Nephron progenitor cell (in vitro differentiated cells): ENCODE data around the gene ITM2B.

Experiments used
- DNase-seq: peaks from one replicate; pipeline ENCODE4 v3.0.0; 2021
- H3K27ac Mint-ChIP-seq: 2 replicates; pipeline ENCODE4 v1.8.0; 2021; ENCODE audit warnings: mild to moderate bottlenecking, moderate library complexity, mixed read lengths
- H3K27me3 Mint-ChIP-seq: 2 replicates; pipeline ENCODE4 v1.8.0; 2021; ENCODE audit warnings: mild to moderate bottlenecking, low read depth, mixed read lengths; ENCODE audit not compliant: poor library complexity
- H3K36me3 Mint-ChIP-seq: 2 replicates; pipeline ENCODE4 v1.8.0; 2021; ENCODE audit warnings: low read depth, mixed read lengths
- H3K4me1 Mint-ChIP-seq: 2 replicates; pipeline ENCODE4 v1.8.0; 2021; ENCODE audit warnings: mixed read lengths
- H3K4me3 Mint-ChIP-seq: 2 replicates; pipeline ENCODE4 v1.8.0; 2021; ENCODE audit warnings: mild to moderate bottlenecking, moderate library complexity, mixed read lengths
- H3K9me3 Mint-ChIP-seq: 2 replicates; pipeline ENCODE4 v1.8.0; 2021; ENCODE audit warnings: mild to moderate bottlenecking, moderate library complexity, mixed read lengths
- TF ChIP-seq, protein P1 (sequence below): fragments of 200-600 bp; sonication (generic); IDR thresholded peaks from 2 replicates; pipeline ENCODE4 v1.5.0; 2021; ENCODE audit warnings: antibody characterized with exemption

The ITM2B gene

DNA sequence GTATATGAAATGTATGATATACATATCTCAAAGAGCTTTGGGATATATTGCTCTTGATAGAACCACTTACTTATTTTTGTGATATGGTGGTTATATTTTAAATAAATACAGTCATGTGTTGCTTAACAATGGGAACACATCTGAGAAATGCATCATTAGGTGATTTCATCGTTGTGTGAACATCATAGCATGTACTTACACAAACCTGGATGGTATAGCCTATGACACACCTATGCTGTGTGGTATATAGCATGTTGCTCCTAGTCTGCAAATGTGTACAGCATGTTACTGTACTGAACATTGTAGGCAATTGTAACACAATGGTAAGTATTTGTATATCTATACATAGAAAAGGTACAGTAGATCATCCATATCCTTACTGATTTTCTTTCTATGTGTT lies 78.2 kb downstream of the ITM2B start:
- H3K4me1 Mint-ChIP-seq, result no peaks in the 10 kb centered on the region
- no peak overlapping the region for H3K4me3 Mint-ChIP-seq
- H3K27ac Mint-ChIP-seq, result no peak overlapping the region
- TF ChIP-seq, protein P1, sequence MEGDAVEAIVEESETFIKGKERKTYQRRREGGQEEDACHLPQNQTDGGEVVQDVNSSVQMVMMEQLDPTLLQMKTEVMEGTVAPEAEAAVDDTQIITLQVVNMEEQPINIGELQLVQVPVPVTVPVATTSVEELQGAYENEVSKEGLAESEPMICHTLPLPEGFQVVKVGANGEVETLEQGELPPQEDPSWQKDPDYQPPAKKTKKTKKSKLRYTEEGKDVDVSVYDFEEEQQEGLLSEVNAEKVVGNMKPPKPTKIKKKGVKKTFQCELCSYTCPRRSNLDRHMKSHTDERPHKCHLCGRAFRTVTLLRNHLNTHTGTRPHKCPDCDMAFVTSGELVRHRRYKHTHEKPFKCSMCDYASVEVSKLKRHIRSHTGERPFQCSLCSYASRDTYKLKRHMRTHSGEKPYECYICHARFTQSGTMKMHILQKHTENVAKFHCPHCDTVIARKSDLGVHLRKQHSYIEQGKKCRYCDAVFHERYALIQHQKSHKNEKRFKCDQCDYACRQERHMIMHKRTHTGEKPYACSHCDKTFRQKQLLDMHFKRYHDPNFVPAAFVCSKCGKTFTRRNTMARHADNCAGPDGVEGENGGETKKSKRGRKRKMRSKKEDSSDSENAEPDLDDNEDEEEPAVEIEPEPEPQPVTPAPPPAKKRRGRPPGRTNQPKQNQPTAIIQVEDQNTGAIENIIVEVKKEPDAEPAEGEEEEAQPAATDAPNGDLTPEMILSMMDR, result no peak
- DNase-seq, result no peak
- H3K9me3 Mint-ChIP-seq, result peaks cover 25% of the 10 kb centered on the region
- no peaks in the 10 kb centered on the region for H3K27me3 Mint-ChIP-seq
- peaks cover 49% of the 10 kb centered on the region for H3K36me3 Mint-ChIP-seq

DNA sequence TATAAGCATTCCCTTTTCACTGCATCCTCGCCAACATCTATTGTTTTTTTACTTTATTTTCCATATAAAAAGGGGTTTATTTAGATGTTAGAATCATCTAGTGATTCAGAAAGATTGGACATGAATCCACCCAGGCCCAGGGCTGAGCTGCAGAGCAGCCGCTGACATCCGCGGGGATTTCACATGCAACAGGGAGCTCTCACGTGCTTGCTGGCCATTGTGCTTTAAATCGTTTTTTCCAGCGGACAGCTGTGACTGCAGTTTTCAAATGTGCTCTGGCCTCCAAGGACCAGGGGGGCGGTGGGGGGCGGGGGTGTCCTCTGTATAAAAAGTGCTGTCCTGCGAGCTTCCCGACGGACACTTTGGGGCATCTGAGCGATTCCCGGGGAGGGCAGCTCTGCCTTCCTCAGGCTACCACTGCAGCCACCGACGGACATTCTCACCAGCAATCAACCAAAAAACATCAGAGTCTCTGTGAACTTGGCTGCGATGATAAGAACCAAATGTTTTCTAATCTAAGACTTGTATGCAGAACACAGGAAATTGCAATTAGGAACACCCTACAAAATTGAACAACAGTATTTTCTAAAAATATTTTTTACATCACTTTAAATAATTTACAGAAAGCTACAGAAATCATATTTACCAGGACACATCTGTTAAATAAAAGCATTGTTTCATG lies 83.1 kb downstream of the ITM2B start:
- TF ChIP-seq, protein P1, result no peak
- no peak for DNase-seq

DNA sequence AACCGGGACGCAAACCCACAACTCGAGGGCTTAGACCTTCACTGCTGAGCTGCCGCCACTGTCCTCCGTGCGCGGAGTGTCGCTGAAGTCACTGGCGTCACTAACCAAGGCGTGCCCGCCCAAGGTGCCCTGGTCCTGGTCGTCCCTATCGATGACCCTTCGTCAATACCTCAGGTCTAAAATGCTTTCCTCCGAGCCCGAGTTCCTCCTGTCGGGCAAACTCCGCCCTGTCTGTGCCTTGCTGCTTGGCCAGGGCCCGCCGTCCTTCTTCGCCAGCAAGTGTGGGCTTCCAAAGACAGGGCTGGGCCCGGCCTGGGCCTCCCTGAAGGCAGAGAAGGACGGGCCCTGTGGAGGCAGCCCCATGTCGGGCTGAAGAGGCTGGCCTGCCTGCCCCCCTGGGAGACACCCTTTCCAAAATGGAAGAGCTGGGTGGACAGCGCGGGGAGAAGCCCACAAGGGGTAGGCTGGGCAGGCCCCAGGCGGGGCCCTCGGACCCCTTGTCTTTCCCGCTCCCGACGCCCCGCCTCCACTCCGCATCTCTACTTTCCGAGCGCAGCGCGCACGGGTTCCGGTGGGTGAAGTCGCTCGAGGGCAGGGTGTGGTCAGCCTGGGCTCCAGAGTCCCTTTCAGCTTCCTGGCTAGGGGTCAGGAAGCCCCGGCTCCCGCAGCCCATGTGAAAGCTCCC lies 84.0 kb downstream of the ITM2B start:
- Mint-ChIP-seq H3K27me3 (no peaks in the 10 kb centered on the region), H3K36me3 (peaks cover 90% of the 10 kb centered on the region), H3K4me3 (no peak overlapping the region), H3K9me3 (peaks cover 71% of the 10 kb centered on the region), H3K27ac (peak overlapping the region; percentile 81), H3K4me1 (no peaks in the 10 kb centered on the region)
- no peak for DNase-seq
- TF ChIP-seq, protein P1, result no peak

More for the DNA sequence above, 83.1 kb downstream of the ITM2B start:
- H3K27me3 Mint-ChIP-seq, result no peaks in the 10 kb centered on the region
- H3K9me3 Mint-ChIP-seq, result peaks cover 62% of the 10 kb centered on the region
- H3K36me3 Mint-ChIP-seq, result peaks cover 82% of the 10 kb centered on the region
- no peaks in the 10 kb centered on the region for H3K4me1 Mint-ChIP-seq
- no peak overlapping the region for H3K4me3 Mint-ChIP-seq
- H3K27ac Mint-ChIP-seq, result no peak overlapping the region

DNA sequence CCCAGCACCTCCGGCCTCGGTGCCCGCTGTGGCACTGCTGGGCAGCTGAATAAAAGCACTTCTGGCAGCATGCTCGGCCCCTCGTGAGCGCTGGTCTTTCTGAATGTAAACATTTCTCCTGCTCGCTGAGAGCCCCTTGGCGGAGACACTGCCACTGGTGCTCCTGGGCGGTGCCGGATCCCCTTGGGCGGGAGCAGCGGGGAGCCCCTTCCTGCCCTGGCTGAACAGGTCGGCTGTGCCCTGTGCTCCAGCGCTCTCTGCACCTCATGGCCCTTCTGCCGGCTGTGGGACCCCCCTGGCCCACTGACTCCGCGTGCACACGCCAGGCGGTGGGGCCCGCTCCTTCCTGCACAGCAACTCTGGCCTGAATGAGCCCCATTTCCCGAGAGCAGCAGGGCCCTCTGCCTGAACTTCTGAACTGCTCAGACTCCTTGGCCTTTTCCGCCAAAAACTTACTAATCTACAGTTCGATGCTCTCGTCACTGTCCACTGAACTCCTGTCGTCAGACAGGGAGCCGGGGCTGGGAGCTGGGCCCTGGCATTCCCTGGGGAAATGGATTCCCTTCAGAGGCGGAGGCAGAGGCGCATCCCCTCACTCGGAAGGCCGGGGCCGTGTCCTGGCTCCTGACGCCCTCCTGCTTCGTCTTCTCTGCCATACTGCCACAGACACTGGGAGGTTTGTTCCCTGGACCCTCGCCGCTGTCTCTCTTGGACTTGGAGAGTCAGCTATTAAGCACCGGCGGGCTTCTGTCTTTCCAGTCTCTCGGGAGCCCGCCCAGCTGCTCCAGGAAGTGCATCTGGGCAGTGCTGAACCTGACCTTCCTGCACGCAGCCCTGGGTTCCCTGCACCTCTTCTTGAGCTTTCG lies 84.7 kb downstream of the ITM2B start:
- Mint-ChIP-seq H3K27ac (no peak overlapping the region), H3K4me3 (no peak overlapping the region)

DNA sequence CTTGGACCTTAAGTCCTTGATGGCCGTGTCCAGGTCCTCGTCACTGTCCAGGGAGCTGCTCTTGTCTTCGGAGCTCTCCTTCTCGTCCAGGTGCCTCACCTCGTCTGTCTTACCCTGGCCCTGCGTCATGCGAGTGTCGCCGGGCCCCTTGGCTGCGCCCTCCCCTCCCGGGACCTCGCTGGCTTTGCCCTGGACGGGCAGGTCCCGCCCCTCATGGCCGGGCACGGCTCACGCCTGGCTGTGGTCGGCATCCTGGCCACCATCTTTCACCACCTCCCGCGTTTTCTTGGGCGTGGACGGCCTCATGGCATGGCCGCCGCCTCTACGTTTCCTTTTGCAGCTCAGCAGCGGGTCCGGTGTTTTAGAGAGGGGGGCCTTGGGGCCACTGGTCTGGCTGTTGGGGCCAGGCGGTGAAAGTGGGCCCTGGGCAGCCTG lies 85.4 kb downstream of the ITM2B start:
- Mint-ChIP-seq H3K27me3 (peaks cover 4% of the 10 kb centered on the region), H3K4me1 (no peaks in the 10 kb centered on the region), H3K27ac (no peak overlapping the region), H3K9me3 (peaks cover 80% of the 10 kb centered on the region), H3K4me3 (no peak overlapping the region), H3K36me3 (peaks cover 91% of the 10 kb centered on the region)
- TF ChIP-seq, protein P1, result no peak
- DNase-seq, result no peak

More for the DNA sequence above, 84.7 kb downstream of the ITM2B start:
- peaks cover 78% of the 10 kb centered on the region for H3K9me3 Mint-ChIP-seq
- DNase-seq, result no peak
- TF ChIP-seq, protein P1, result no peak
- peaks cover 4% of the 10 kb centered on the region for H3K27me3 Mint-ChIP-seq
- H3K4me1 Mint-ChIP-seq, result no peaks in the 10 kb centered on the region
- peaks cover 91% of the 10 kb centered on the region for H3K36me3 Mint-ChIP-seq
